ENCODE measurements around the gene AVL9. TPM values are rescaled to one million over a fixed set of nuclear protein-coding genes. Genes with fewer than 3 reads are reported as not detected.

AVL9 gene
- total and polyA plus RNA-seq, 9 of the 15 experiments (the other 6 are each of a cell fraction or from before 2014, with no cell fraction given) = 6.4 to 66.2 (median 30.1) TPM

DNA sequence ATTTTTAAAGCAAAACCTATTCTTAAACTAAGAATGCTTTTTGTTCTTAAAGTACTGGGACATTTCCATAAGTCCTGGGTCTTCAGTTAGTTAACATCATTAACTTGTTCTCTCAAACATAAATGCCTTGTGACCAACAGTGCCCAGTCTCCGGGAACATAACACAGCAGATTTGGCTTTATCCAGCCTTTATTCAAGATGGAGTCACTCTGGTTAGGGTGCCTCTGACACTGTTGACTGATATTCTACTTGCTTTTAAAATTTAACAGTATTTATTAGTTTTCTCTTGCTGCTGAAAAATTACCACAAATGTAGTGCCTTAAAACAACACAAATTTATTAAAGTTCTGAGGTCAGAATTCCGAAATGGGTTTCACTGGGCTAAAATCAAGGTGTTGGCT lies 44.1 kb downstream of the AVL9 start (continued):
- TF ChIP-seq C11orf30 (IDR thresholded peaks at IDR 0.05; ENCODE audit: low read depth) (no peak), CREB3 (tag; conservative IDR thresholded peaks at IDR 0.05; ENCODE audit: low read depth) (peak; percentile 82), RCOR1 (IDR thresholded peaks at IDR 0.05; ENCODE audit: borderline replicate concordance in 1 of 2, low read depth in 2 of 2, low read length in 2 of 2) (no peak), TCF3 (CRISPR knock-in tag; IDR thresholded peaks at IDR 0.05) (no peak), SP1 (CRISPR knock-in tag; IDR thresholded peaks at IDR 0.05) (no peak), ZNF639 (CRISPR knock-in tag; conservative IDR thresholded peaks at IDR 0.05 in 1 of 2, IDR thresholded peaks at IDR 0.05 in 1 of 2) (peak in 1 of 2 experiments; percentile 64; a peak in 1 of 4 replicates), COPS2 (conservative IDR thresholded peaks at IDR 0.05) (no peak), SMARCC2 (IDR thresholded peaks at IDR 0.05; ENCODE audit: low read depth) (no peak), ZNF217 (CRISPR knock-in tag; IDR thresholded peaks at IDR 0.05) (no peak), ZNF197 (CRISPR knock-in tag; IDR thresholded peaks at IDR 0.05; ENCODE audit: low read depth) (peak; percentile 58; the same call in 1 of the 2 replicates), ZBTB2 (IDR thresholded peaks at IDR 0.05) (no peak), SP2 (IDR thresholded peaks at IDR 0.05; ENCODE audit: extremely low read depth, low read depth, low read length, poor library complexity, severe bottlenecking) (no peak), KAT8 (IDR thresholded peaks at IDR 0.05; ENCODE audit: low read depth) (no peak), ZNF79 (CRISPR knock-in tag; IDR thresholded peaks at IDR 0.05; ENCODE audit: low read depth) (peak; percentile 55; the same call in 1 of the 2 replicates), RUNX1 (IDR thresholded peaks at IDR 0.05; ENCODE audit: low read depth) (no peak), SNIP1 (IDR thresholded peaks at IDR 0.05; ENCODE audit: low read depth) (no peak), IRF9 (tag; IDR thresholded peaks at IDR 0.05) (0 out of 2 replicates have a peak, but pooled peaks have one; percentile 63), ZNF584 (CRISPR knock-in tag; IDR thresholded peaks at IDR 0.05; ENCODE audit: low read depth) (peak; percentile 87), ZNF740 (CRISPR knock-in tag; IDR thresholded peaks at IDR 0.05) (no peak), ZNF740 (tag; IDR thresholded peaks at IDR 0.05) (peak in 1 of 2 experiments; percentile 92; a peak in 2 of 4 replicates), NFE2 (IDR thresholded peaks at IDR 0.05; ENCODE audit: low read depth) (no peak)
- TF ChIP-seq, protein P1, sequence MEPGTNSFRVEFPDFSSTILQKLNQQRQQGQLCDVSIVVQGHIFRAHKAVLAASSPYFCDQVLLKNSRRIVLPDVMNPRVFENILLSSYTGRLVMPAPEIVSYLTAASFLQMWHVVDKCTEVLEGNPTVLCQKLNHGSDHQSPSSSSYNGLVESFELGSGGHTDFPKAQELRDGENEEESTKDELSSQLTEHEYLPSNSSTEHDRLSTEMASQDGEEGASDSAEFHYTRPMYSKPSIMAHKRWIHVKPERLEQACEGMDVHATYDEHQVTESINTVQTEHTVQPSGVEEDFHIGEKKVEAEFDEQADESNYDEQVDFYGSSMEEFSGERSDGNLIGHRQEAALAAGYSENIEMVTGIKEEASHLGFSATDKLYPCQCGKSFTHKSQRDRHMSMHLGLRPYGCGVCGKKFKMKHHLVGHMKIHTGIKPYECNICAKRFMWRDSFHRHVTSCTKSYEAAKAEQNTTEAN (CRISPR knock-in tag; IDR thresholded peaks at IDR 0.05) = no peak

All from K562 (cell line).